ENCODE results near the gene RBMS3.

The RBMS3 gene

DNA sequence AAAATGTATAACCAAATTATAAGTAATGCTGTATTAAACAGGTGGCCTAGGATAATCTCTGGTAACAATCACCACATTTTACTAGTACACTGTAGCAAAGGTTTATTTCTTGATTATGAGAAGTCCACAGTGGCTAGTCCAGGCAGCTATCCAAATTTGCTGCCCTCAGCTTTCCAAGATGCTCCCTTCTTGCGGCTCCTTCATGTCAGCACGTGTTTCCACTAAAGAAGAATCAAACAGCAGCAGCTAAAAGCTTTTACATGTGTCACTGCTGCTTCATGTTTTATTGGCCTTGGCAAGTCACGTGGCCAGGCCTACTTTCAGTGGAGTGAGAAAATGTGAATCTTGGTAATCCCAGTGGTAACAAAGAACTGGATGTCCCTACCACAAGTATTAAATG, 5.6 kb upstream of the RBMS3 start:
- Histone ChIP-seq H3K27ac (ENCODE audit: insufficient read depth in 1 of 2, low read depth in 1 of 2, low read length in 2 of 2, poor library complexity in 1 of 2, severe bottlenecking in 2 of 2) (no peak overlapping the region), H3K4me1 (ENCODE audit: control extremely low read depth in 1 of 4, control insufficient read depth in 4 of 4, insufficient read depth in 4 of 4, low read length in 3 of 4) (no peaks in the 10 kb centered on the region), H3K27me3 (replicated peaks in 2 of 5; ENCODE audit: control insufficient read depth in 4 of 5, insufficient read depth in 5 of 5, low read length in 4 of 5) (peaks cover 0 to 5% (median 3%) of the 10 kb centered on the region in 5 experiments), H3K36me3 (ENCODE audit: control insufficient read depth in 4 of 4, insufficient read depth in 4 of 4, low read length in 3 of 4) (no peaks in the 10 kb centered on the region), H3K9me3 (ENCODE audit: control extremely low read depth in 1 of 5, control insufficient read depth in 4 of 5, insufficient read depth in 2 of 5, low read depth in 1 of 5, low read length in 4 of 5) (no peaks in the 10 kb centered on the region), H3K4me3 (ENCODE audit: control insufficient read depth in 1 of 7, extremely low read depth in 1 of 7, insufficient read depth in 4 of 7, low read depth in 2 of 7, low read length in 6 of 7) (no peak overlapping the region)
- ChIA-PET CTCF (no interaction called here), POLR2A (no interaction called here)
- no peak for DNase-seq
- WGBS (ENCODE audit: insufficient coverage) = 100% methylated on average over 3 of the region's 3 CpGs

DNA sequence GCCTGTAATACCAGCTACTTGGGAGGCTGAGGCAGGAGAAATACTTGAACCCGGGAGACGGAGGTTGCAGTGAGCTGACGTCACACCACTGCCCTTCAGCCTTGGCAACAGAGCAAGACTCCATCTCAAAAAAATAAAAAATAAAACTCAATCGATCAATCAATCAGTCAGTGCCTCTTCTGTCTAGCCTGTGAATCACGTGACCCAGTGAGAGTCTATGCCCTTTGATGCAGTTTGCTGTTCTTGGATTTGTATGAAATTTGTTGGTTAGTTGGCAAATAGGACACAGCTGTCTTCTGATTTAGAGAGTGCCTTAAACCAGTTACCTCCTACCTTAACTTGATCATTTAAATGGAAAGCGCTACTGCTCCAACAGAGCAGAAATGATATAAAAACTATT, 3.6 kb upstream of the RBMS3 start:
- H3K4me3 ChIP-seq (ENCODE audit: control insufficient read depth in 1 of 7, extremely low read depth in 1 of 7, insufficient read depth in 4 of 7, low read depth in 2 of 7, low read length in 6 of 7) = no peak overlapping the region
- CTCF ChIA-PET = interaction anchor here (1.6 kb wide), 1 partner anchor 12 kb away, joined by 4 read pairs; no protein-coding TSS in a partner anchor

DNA sequence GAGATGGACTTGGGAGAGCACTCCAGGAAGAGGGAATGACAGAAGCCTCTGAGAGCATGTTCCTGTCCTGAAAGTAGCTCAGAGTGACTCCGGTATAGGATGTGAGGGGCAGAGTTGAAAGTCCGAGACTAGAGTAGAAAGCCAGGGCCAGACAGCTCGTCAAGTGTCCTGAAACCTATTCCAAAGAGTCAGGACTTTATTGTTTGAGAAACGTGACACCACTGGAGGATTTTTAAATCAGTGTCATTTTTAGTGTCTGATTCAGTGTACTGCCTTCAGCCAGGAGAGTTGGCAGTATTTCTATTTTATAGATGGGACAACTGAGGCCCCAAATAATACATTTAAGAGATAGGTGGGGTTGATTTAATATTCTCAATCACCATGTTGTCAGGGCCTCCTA, 1.6 kb upstream of the RBMS3 start:
- Histone ChIP-seq H3K9me3 (ENCODE audit: control extremely low read depth in 1 of 5, control insufficient read depth in 4 of 5, insufficient read depth in 2 of 5, low read depth in 1 of 5, low read length in 4 of 5) (no peaks in the 10 kb centered on the region), H3K4me3 (ENCODE audit: control insufficient read depth in 1 of 7, extremely low read depth in 1 of 7, insufficient read depth in 4 of 7, low read depth in 2 of 7, low read length in 6 of 7) (no peak overlapping the region), H3K36me3 (ENCODE audit: control insufficient read depth in 4 of 4, insufficient read depth in 4 of 4, low read length in 3 of 4) (no peaks in the 10 kb centered on the region), H3K27me3 (replicated peaks in 2 of 5; ENCODE audit: control insufficient read depth in 4 of 5, insufficient read depth in 5 of 5, low read length in 4 of 5) (peaks cover 0 to 9% (median 3%) of the 10 kb centered on the region in 5 experiments), H3K4me1 (ENCODE audit: control extremely low read depth in 1 of 4, control insufficient read depth in 4 of 4, insufficient read depth in 4 of 4, low read length in 3 of 4) (peaks cover 7 to 19% (median 13%) of the 10 kb centered on the region in 4 experiments), H3K27ac (ENCODE audit: insufficient read depth in 1 of 2, low read depth in 1 of 2, low read length in 2 of 2, poor library complexity in 1 of 2, severe bottlenecking in 2 of 2) (no peak overlapping the region)
- 95% methylated on average over 4 of the region's 4 CpGs for WGBS (ENCODE audit: insufficient coverage)
- POLR2A ChIA-PET = no interaction called here
- CTCF ChIA-PET = no interaction called here
- no peak for DNase-seq

More for the DNA sequence above, 3.6 kb upstream of the RBMS3 start:
- Histone ChIP-seq H3K9me3 (ENCODE audit: control extremely low read depth in 1 of 5, control insufficient read depth in 4 of 5, insufficient read depth in 2 of 5, low read depth in 1 of 5, low read length in 4 of 5) (no peaks in the 10 kb centered on the region), H3K4me1 (ENCODE audit: control extremely low read depth in 1 of 4, control insufficient read depth in 4 of 4, insufficient read depth in 4 of 4, low read length in 3 of 4) (peaks cover 7 to 18% (median 13%) of the 10 kb centered on the region in 4 experiments), H3K27ac (ENCODE audit: insufficient read depth in 1 of 2, low read depth in 1 of 2, low read length in 2 of 2, poor library complexity in 1 of 2, severe bottlenecking in 2 of 2) (no peak overlapping the region), H3K36me3 (ENCODE audit: control insufficient read depth in 4 of 4, insufficient read depth in 4 of 4, low read length in 3 of 4) (no peaks in the 10 kb centered on the region), H3K27me3 (replicated peaks in 2 of 5; ENCODE audit: control insufficient read depth in 4 of 5, insufficient read depth in 5 of 5, low read length in 4 of 5) (peaks cover 0 to 4% (median 0%) of the 10 kb centered on the region in 5 experiments)
- no peak for DNase-seq
- 96% methylated on average over 4 of the region's 6 CpGs for WGBS (ENCODE audit: insufficient coverage)
- POLR2A ChIA-PET = no interaction called here

DNA sequence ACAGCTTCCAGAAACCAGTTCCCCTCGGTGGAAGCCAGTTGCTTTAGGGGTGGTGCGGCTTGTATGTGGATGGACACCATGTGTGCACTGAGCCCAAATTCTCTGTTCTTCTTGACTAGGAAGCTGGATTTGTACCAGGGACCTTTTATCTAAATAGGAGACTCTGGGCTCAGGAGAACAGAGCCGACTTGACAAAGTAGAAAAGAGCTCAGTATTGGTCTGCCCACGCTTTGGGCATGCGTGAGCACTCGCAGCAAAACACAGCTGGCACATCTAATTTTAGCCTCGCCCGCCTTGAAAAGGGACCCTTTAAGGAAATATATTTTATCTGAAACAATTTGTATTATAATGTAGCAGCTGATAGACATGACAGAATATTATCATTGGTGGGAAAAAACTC, 1.1 kb upstream of the RBMS3 start:
- Histone ChIP-seq H3K4me1 (ENCODE audit: control extremely low read depth in 1 of 4, control insufficient read depth in 4 of 4, insufficient read depth in 4 of 4, low read length in 3 of 4) (peaks cover 7 to 19% (median 13%) of the 10 kb centered on the region in 4 experiments), H3K27me3 (replicated peaks in 2 of 5; ENCODE audit: control insufficient read depth in 4 of 5, insufficient read depth in 5 of 5, low read length in 4 of 5) (peaks cover 0 to 9% (median 3%) of the 10 kb centered on the region in 5 experiments), H3K9me3 (ENCODE audit: control extremely low read depth in 1 of 5, control insufficient read depth in 4 of 5, insufficient read depth in 2 of 5, low read depth in 1 of 5, low read length in 4 of 5) (no peaks in the 10 kb centered on the region), H3K27ac (ENCODE audit: insufficient read depth in 1 of 2, low read depth in 1 of 2, low read length in 2 of 2, poor library complexity in 1 of 2, severe bottlenecking in 2 of 2) (no peak overlapping the region), H3K36me3 (ENCODE audit: control insufficient read depth in 4 of 4, insufficient read depth in 4 of 4, low read length in 3 of 4) (no peaks in the 10 kb centered on the region), H3K4me3 (ENCODE audit: control insufficient read depth in 1 of 7, extremely low read depth in 1 of 7, insufficient read depth in 4 of 7, low read depth in 2 of 7, low read length in 6 of 7) (no peak overlapping the region)
- DNase-seq = peak in 1 of 3 donors; percentile 8
- ChIA-PET POLR2A (no interaction called here), CTCF (no interaction called here)
- 80% methylated on average over 3 of the region's 8 CpGs for WGBS (ENCODE audit: insufficient coverage)

DNA sequence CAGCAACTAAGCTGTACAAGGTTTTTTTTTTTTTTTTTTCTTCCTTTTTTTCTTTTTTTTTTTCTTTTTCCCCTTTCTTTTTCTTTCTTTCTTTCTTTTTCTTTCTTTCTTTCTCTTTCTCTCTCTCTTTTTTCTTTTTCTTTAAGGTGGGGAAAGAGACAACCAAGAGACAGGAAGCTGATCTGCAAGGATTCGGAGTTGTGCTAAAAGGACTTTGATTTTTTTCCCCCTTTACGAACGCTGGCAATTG, 148 bp downstream of the RBMS3 start:
- H3K27ac ChIP-seq (ENCODE audit: insufficient read depth in 1 of 2, low read depth in 1 of 2, low read length in 2 of 2, poor library complexity in 1 of 2, severe bottlenecking in 2 of 2) = no peak overlapping the region
- H3K4me1 ChIP-seq (ENCODE audit: control extremely low read depth in 1 of 4, control insufficient read depth in 4 of 4, insufficient read depth in 4 of 4, low read length in 3 of 4) = peaks cover 7 to 21% (median 13%) of the 10 kb centered on the region in 4 experiments
- no CpG with 5 or more reads among the region's 3 CpGs for WGBS (ENCODE audit: insufficient coverage)
- no peaks in the 10 kb centered on the region for H3K9me3 ChIP-seq (ENCODE audit: control extremely low read depth in 1 of 5, control insufficient read depth in 4 of 5, insufficient read depth in 2 of 5, low read depth in 1 of 5, low read length in 4 of 5)
- H3K4me3 ChIP-seq (ENCODE audit: control insufficient read depth in 1 of 7, extremely low read depth in 1 of 7, insufficient read depth in 4 of 7, low read depth in 2 of 7, low read length in 6 of 7) = peak overlapping the region in 6 of 7 experiments; percentile 43 to 76 (median 62)
- POLR2A ChIA-PET = no interaction called here
- CTCF ChIA-PET = no interaction called here
- no peak for DNase-seq
- H3K36me3 ChIP-seq (ENCODE audit: control insufficient read depth in 4 of 4, insufficient read depth in 4 of 4, low read length in 3 of 4) = no peaks in the 10 kb centered on the region
- H3K27me3 ChIP-seq (replicated peaks in 2 of 5; ENCODE audit: control insufficient read depth in 4 of 5, insufficient read depth in 5 of 5, low read length in 4 of 5) = peaks cover 0 to 18% (median 10%) of the 10 kb centered on the region in 5 experiments

DNA sequence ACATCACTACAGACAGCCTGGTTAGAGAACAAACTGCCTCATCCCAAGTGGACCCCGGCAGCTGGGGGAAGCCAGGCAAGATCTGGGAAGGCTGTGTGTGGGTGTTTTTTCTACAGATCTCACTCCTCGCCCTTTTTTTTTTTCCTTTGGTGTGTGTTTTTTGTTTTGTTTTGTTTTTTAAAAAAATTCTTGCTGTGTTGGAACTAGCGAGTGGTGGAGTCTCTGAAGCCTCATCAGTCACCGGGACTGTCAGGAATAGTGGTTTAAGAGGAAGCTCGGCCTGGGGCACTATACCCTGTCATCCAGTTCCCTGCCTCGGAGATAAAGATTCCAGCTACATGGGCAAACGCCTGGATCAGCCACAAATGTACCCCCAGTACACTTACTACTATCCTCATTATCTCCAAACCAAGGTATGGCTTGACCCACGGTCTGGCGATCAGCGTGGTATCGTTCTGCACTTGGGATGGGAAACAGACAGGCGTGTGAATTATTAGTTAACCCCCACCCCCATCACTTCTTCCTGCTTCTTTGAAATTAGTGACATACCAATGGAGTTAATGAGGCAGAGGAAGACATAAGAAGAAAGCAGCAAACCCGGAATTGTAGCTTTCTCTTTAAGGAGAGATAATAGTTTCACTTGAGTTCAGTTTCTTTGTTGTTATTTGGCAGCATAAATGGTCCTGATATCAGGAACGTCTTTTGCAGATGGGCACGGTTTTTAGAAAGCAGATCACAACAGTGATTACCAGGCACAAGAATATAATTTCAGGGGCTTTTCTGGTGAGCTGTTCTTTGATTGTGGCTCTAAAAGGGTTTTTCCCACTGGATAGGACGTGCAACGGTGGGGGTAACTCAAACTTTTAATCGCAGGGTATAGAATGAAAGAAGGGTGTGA, 722 bp downstream of the RBMS3 start:
- Histone ChIP-seq H3K27me3 (replicated peaks in 2 of 5; ENCODE audit: control insufficient read depth in 4 of 5, insufficient read depth in 5 of 5, low read length in 4 of 5) (peaks cover 0 to 20% (median 12%) of the 10 kb centered on the region in 5 experiments), H3K27ac (ENCODE audit: insufficient read depth in 1 of 2, low read depth in 1 of 2, low read length in 2 of 2, poor library complexity in 1 of 2, severe bottlenecking in 2 of 2) (no peak overlapping the region), H3K9me3 (ENCODE audit: control extremely low read depth in 1 of 5, control insufficient read depth in 4 of 5, insufficient read depth in 2 of 5, low read depth in 1 of 5, low read length in 4 of 5) (no peaks in the 10 kb centered on the region), H3K36me3 (ENCODE audit: control insufficient read depth in 4 of 4, insufficient read depth in 4 of 4, low read length in 3 of 4) (no peaks in the 10 kb centered on the region), H3K4me3 (ENCODE audit: control insufficient read depth in 1 of 7, extremely low read depth in 1 of 7, insufficient read depth in 4 of 7, low read depth in 2 of 7, low read length in 6 of 7) (peak overlapping the region in 6 of 7 experiments; percentile 43 to 76 (median 62)), H3K4me1 (ENCODE audit: control extremely low read depth in 1 of 4, control insufficient read depth in 4 of 4, insufficient read depth in 4 of 4, low read length in 3 of 4) (peaks cover 7 to 21% (median 13%) of the 10 kb centered on the region in 4 experiments)
- CTCF ChIA-PET = no interaction called here
- DNase-seq = peak in 2 of 3 donors; percentile 14 to 23
- POLR2A ChIA-PET = no interaction called here
- WGBS (ENCODE audit: insufficient coverage) = 26% methylated on average over 7 of the region's 18 CpGs

DNA sequence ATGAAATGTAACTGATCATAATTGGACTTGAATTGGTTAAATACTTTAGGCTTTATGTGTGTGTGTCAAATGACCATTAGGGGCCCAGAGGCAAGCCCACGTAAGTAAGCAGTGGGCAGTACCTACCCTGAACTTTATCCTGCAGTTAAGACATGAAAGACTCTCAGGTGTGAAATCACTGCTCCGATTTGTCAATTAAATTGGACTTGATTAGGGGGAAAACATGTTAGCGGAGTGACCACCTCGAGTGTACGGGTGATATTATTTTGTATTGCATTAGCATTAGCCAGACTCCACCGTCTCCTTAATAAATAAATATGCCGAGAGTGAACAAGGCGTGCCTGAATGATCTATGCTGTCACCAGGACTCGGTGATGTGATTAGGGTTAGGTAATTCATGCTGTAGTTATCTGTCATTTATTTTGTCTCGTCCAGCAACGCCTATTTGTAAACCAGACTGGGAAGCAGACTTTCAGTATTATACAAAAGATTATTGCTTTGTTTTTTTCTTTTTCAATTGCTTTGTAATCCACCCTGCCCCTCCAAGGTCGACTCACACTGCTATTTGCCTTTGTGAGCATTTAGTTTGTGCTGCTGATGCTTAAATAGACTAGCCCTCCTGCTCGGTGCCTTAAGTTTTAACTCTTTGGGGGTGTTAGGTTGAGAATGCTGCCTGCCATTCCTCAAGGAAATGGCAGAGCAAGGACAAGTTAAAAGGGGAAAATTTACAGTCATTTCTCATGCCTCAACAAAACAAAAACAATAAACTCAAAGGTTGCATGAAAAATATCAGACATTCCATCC, 1.8 kb downstream of the RBMS3 start:
- CTCF ChIA-PET = no interaction called here

More for the DNA sequence above, 1.8 kb downstream of the RBMS3 start:
- no peaks in the 10 kb centered on the region for H3K36me3 ChIP-seq (ENCODE audit: control insufficient read depth in 4 of 4, insufficient read depth in 4 of 4, low read length in 3 of 4)
- H3K27me3 ChIP-seq (replicated peaks in 2 of 5; ENCODE audit: control insufficient read depth in 4 of 5, insufficient read depth in 5 of 5, low read length in 4 of 5) = peaks cover 0 to 21% (median 13%) of the 10 kb centered on the region in 5 experiments
- peaks cover 7 to 21% (median 13%) of the 10 kb centered on the region in 4 experiments for H3K4me1 ChIP-seq (ENCODE audit: control extremely low read depth in 1 of 4, control insufficient read depth in 4 of 4, insufficient read depth in 4 of 4, low read length in 3 of 4)
- no peak overlapping the region for H3K4me3 ChIP-seq (ENCODE audit: control insufficient read depth in 1 of 7, extremely low read depth in 1 of 7, insufficient read depth in 4 of 7, low read depth in 2 of 7, low read length in 6 of 7)
- 96% methylated on average over 5 of the region's 13 CpGs for WGBS (ENCODE audit: insufficient coverage)
- DNase-seq = no peak
- POLR2A ChIA-PET = no interaction called here
- no peak overlapping the region for H3K27ac ChIP-seq (ENCODE audit: insufficient read depth in 1 of 2, low read depth in 1 of 2, low read length in 2 of 2, poor library complexity in 1 of 2, severe bottlenecking in 2 of 2)
- no peaks in the 10 kb centered on the region for H3K9me3 ChIP-seq (ENCODE audit: control extremely low read depth in 1 of 5, control insufficient read depth in 4 of 5, insufficient read depth in 2 of 5, low read depth in 1 of 5, low read length in 4 of 5)
